HepG2 (cell line): ENCODE measurements around the gene PRM3. TPM values are rescaled to one million over a fixed set of nuclear protein-coding genes. Genes with fewer than 3 reads are reported as not detected.
A peak's percentile ranks its signal among the peaks of the same experiment; 100 is the strongest.

Source experiments
- AKAP8 ChIP-seq: sonication (generic); formaldehyde crosslinking; IDR thresholded peaks from 2 replicates; pipeline ENCODE4 v1.5.1; 2020; ENCODE audit warnings: mild to moderate bottlenecking, missing genetic modification reagents
- ARID5B ChIP-seq: IDR thresholded peaks from 2 replicates; pipeline ENCODE4 v1.4.0; 2020; ENCODE audit warnings: mild to moderate bottlenecking, missing genetic modification reagents
- E2F2 ChIP-seq: sonication (generic); formaldehyde crosslinking; IDR thresholded peaks from 2 replicates; pipeline ENCODE4 v1.4.0; 2020; ENCODE audit warnings: missing genetic modification reagents, borderline replicate concordance
- ELF3 ChIP-seq: IDR thresholded peaks from 2 replicates; pipeline ENCODE4 v1.6.1; 2016; ENCODE audit warnings: missing genetic modification reagents, missing compliant biosample characterization
- GATAD2A ChIP-seq: IDR thresholded peaks from 2 replicates; pipeline ENCODE4 v1.6.1; 2016
- MXI1 ChIP-seq: IDR thresholded peaks from 3 replicates; pipeline ENCODE4 v1.6.1; 2012; ENCODE audit warnings: low read depth, low read length, inconsistent platforms, borderline replicate concordance
- NR2F1 ChIP-seq, 2 experiments: fragments of 450-650 bp in 1 of 2; formaldehyde crosslinking in 1 of 2; IDR thresholded peaks; 2 replicates each; pipeline versions ENCODE4 v1.5.0 to v1.6.1; 2016 to 2020; ENCODE audit warnings: mild to moderate bottlenecking in 1 of 2, missing compliant biosample characterization in 1 of 2, missing genetic modification reagents in 1 of 2, moderate library complexity in 1 of 2
- PBX2 ChIP-seq: IDR thresholded peaks from 2 replicates; pipeline ENCODE4 v1.6.1; 2016; ENCODE audit warnings: control low read depth
- SOX13 ChIP-seq, 3 experiments: fragments of 450-650 bp in 1 of 3; sonication (generic) in 1 of 3; formaldehyde crosslinking in 1 of 3; IDR thresholded peaks in 2 of 3; conservative IDR thresholded peaks in 1 of 3; 2 replicates each; pipeline versions ENCODE4 v1.5.0 to v1.6.1; 2016 to 2020; ENCODE audit warnings: antibody characterized with exemption in 1 of 3, mild to moderate bottlenecking in 1 of 3, missing compliant biosample characterization in 1 of 3, missing genetic modification reagents in 1 of 3, moderate library complexity in 1 of 3
- SOX5 ChIP-seq: IDR thresholded peaks from 2 replicates; pipeline ENCODE4 v1.6.1; 2016; ENCODE audit warnings: borderline replicate concordance
- UBTF ChIP-seq: sonication (generic); formaldehyde crosslinking; IDR thresholded peaks from 2 replicates; pipeline ENCODE4 v1.4.0; 2020; ENCODE audit warnings: mild to moderate bottlenecking, missing genetic modification reagents
- ZBTB33 ChIP-seq: sonication (generic); formaldehyde crosslinking; IDR thresholded peaks from 2 replicates; pipeline ENCODE4 v1.4.0; 2020; ENCODE audit warnings: missing genetic modification reagents
- ZBTB44 ChIP-seq: sonication (generic); formaldehyde crosslinking; IDR thresholded peaks from 2 replicates; pipeline ENCODE4 v1.4.0; 2020; ENCODE audit warnings: missing genetic modification reagents
- ZFAT ChIP-seq: sonication (generic); formaldehyde crosslinking; conservative IDR thresholded peaks from 2 replicates; pipeline ENCODE4 v1.8.1; 2023; ENCODE audit warnings: missing genetic modification reagents, inconsistent platforms
- ZMAT5 ChIP-seq: sonication (generic); formaldehyde crosslinking; IDR thresholded peaks from 2 replicates; pipeline ENCODE4 v1.5.0; 2020; ENCODE audit warnings: mild to moderate bottlenecking, low read depth, missing genetic modification reagents, borderline replicate concordance
- ZNF207 ChIP-seq: fragments of 450-650 bp; IDR thresholded peaks from 2 replicates; pipeline ENCODE4 v1.6.1; 2016; ENCODE audit warnings: antibody characterized with exemption, borderline replicate concordance
- ZSCAN30 ChIP-seq: sonication (generic); formaldehyde crosslinking; IDR thresholded peaks from 2 replicates; pipeline ENCODE4 v1.5.0; 2020; ENCODE audit warnings: mild to moderate bottlenecking, missing genetic modification reagents
- polyA plus RNA-seq, 8 experiments: library from polyadenylated mRNA; depleted of rRNA in 3 of 8; stranded (reverse) in 7 of 8; unstranded in 1 of 8; fragments of >200 nt; fragmentation: Illumina TruSeq in 4 of 8; extraction: Trizol in 4 of 8; gene quantifications; 2 replicates each; pipeline versions ENCODE4 v1.2.1 to v1.2.3, GENCODE V29; 2011 to 2016; ENCODE audit warnings: low read depth in 4 of 8, missing spikeins in 1 of 8, mixed read lengths in 1 of 8; ENCODE audit not compliant: insufficient read depth in 1 of 8
- total RNA-seq, 5 experiments: library from RNA; depleted of rRNA; stranded (reverse); fragments of >200 nt; fragmentation: Illumina TruSeq; extraction: Trizol; gene quantifications; 2 replicates each; pipeline ENCODE4 v1.2.3, GENCODE V29; 2016; ENCODE audit warnings: low read depth in 1 of 5

Gene PRM3
- total and polyA plus RNA-seq, 2 of the 13 experiments (the other 11 are each of a cell fraction or from before 2014, with no cell fraction given) = not detected

- TF ChIP-seq UBTF (CRISPR knock-in tag) (no peak), NR2F1 (CRISPR knock-in tag; IDR thresholded peaks at IDR 0.05) (no peak), MXI1 (peak; percentile 58; the same call in 1 of the 3 replicates), ZBTB33 (CRISPR knock-in tag) (0 out of 2 replicates have a peak, but pooled peaks have one; percentile 7), ZFAT (CRISPR knock-in tag) (no peak), ZMAT5 (CRISPR knock-in tag) (no peak), PBX2 (CRISPR knock-in tag) (no peak), ZBTB44 (CRISPR knock-in tag) (no peak), GATAD2A (CRISPR knock-in tag) (peak; percentile 56), ARID5B (CRISPR knock-in tag) (peak; percentile 53), ELF3 (CRISPR knock-in tag) (peak; percentile 49; the same call in 1 of the 2 replicates), ZSCAN30 (no peak), AKAP8 (no peak), SOX13 (IDR thresholded peaks at IDR 0.05) (no peak), SOX13 (CRISPR knock-in tag; conservative IDR thresholded peaks at IDR 0.05 in 1 of 2, IDR thresholded peaks at IDR 0.05 in 1 of 2) (peak in 1 of 2 experiments; percentile 26; a peak in 1 of 4 replicates), ZNF207 (no peak), E2F2 (no peak), SOX5 (CRISPR knock-in tag) (peak; percentile 43; the same call in 1 of the 2 replicates)
Measured at GRCh38 chr16:11235703-11235991, 37.8 kb downstream of the PRM3 start (continued).
